Endothelial cell of hepatic sinusoid (primary cell): ENCODE results near the gene RPS27.
"Not testable (repeated sequence)": the region's sequence is repeated elsewhere in the genome, so short reads cannot be mapped to it uniquely, and the experiment has no call there.

Source experiments
- in situ Hi-C: cut with HindIII; loops from 2 replicates; pipeline ENCODE4 v1.10.0; 2017; ENCODE audit warnings: low sequenced_read_pairs

The RPS27 gene

GRCh38 chr1:153960206-153960605, 30.4 kb upstream of the RPS27 start:
- in situ Hi-C loops: no loop called here

- in situ Hi-C loops: no loop called here
Observed at GRCh38 chr1:153961421-153961820, 29.1 kb upstream of the RPS27 start.

- in situ Hi-C loops: no loop called here
Observed at GRCh38 chr1:153962088-153963029, 28.2 kb upstream of the RPS27 start.

GRCh38 chr1:153963030-153963849, 27.3 kb upstream of the RPS27 start, which contains the start of gene SLC39A1:
Gene SLC39A1 (minus strand): TSS chr1:153963537. CDS start chr1:153962715, 822 bp downstream.
- in situ Hi-C loops: no loop called here

GRCh38 chr1:153963850-153964331, 26.7 kb upstream of the RPS27 start:
- in situ Hi-C loops: no loop called here

- in situ Hi-C loops: no loop called here
Observed at GRCh38 chr1:153967107-153967999, 23.2 kb upstream of the RPS27 start, which contains the start of gene CREB3L4. Gene CREB3L4 (plus strand): TSS chr1:153967902. CDS start chr1:153968526, 624 bp downstream.

GRCh38 chr1:153968000-153968363, 22.6 kb upstream of the RPS27 start:
- in situ Hi-C loops: no loop called here

- in situ Hi-C loops: no loop called here
Observed at GRCh38 chr1:153968408-153968807, 22.2 kb upstream of the RPS27 start.

GRCh38 chr1:153968972-153969371, 21.6 kb upstream of the RPS27 start:
- in situ Hi-C loops: no loop called here

GRCh38 chr1:153970346-153970745, 20.2 kb upstream of the RPS27 start:
- in situ Hi-C loops: no loop called here

- in situ Hi-C loops: no loop called here
Observed at GRCh38 chr1:153973071-153973470, 17.5 kb upstream of the RPS27 start.

- in situ Hi-C loops: no loop called here
Observed at GRCh38 chr1:153973525-153973924, 17.0 kb upstream of the RPS27 start.

- in situ Hi-C loops: no loop called here
Observed at GRCh38 chr1:153976819-153977249, 13.7 kb upstream of the RPS27 start.

- in situ Hi-C loops: no loop called here
Observed at GRCh38 chr1:153977250-153978240, 13.0 kb upstream of the RPS27 start, which contains the start of gene JTB. Gene JTB (minus strand): TSS chr1:153977674. CDS start chr1:153977252, 422 bp downstream.

GRCh38 chr1:153978274-153978909, 12.2 kb upstream of the RPS27 start:
- in situ Hi-C loops: no loop called here

- in situ Hi-C loops: not testable (repeated sequence)
Observed at GRCh38 chr1:153979091-153979490, 11.5 kb upstream of the RPS27 start.

- in situ Hi-C loops: not testable (repeated sequence)
Observed at GRCh38 chr1:153981735-153982134, 8.8 kb upstream of the RPS27 start.

GRCh38 chr1:153984123-153984894, 6.3 kb upstream of the RPS27 start:
- in situ Hi-C loops: no loop called here
